Gastrocnemius medialis (tissue), 4 donors: Measurements from ENCODE around the gene SPTAN1. TPM values are rescaled to one million over a fixed set of nuclear protein-coding genes. Genes with fewer than 3 reads are reported as not detected.

Source experiments
- ATAC-seq, 2 donors: fragments of 150-250 bp; one replicate each; pipeline ENCODE4 v1.9.1; 2016
- DNase-seq, 2 donors: peaks; one replicate each; pipeline ENCODE4 v3.0.0-alpha.2; 2019
- H3K27ac ChIP-seq, 4 donors: fragments of 200-600 bp; sonication (generic); 1 replicate in 1 of 4; 2 replicates in 3 of 4; pipeline ENCODE4 v1.5.1; 2016 to 2018; ENCODE audit warnings: mild to moderate bottlenecking in 2 of 4, moderate library complexity in 1 of 4
- H3K27me3 ChIP-seq, 3 donors: fragments of 200-600 bp; sonication (generic) in 2 of 3; 1 replicate in 1 of 3; 2 replicates in 2 of 3; pipeline versions ENCODE4 v1.5.1 to v1.6.0; 2016 to 2019; ENCODE audit warnings: mild to moderate bottlenecking in 1 of 3, moderate library complexity in 1 of 3
- H3K36me3 ChIP-seq, 2 donors: fragments of 200-600 bp; sonication (generic) in 1 of 2; one replicate each; pipeline ENCODE4 v1.5.1; 2017 to 2018
- H3K4me1 ChIP-seq, 2 donors: fragments of 200-600 bp; sonication (generic) in 1 of 2; one replicate each; pipeline ENCODE4 v1.5.1; 2016 to 2017; ENCODE audit warnings: mild to moderate bottlenecking in 2 of 2
- H3K4me3 ChIP-seq, 4 donors: fragments of 200-600 bp; sonication (generic) in 3 of 4; 1 replicate in 1 of 4; 2 replicates in 3 of 4; pipeline ENCODE4 v1.5.1; 2016 to 2019; ENCODE audit warnings: mild to moderate bottlenecking in 2 of 4
- H3K9me3 ChIP-seq, 3 donors: fragments of 200-600 bp; sonication (generic) in 2 of 3; 1 replicate in 1 of 3; 2 replicates in 2 of 3; pipeline ENCODE4 v1.5.1; 2016 to 2019
- CTCF ChIP-seq, 5 experiments: fragments of 450-650 bp in 3 of 5; fragments of 200-600 bp in 2 of 5; sonication (generic) in 2 of 5; IDR thresholded peaks in 4 of 5; conservative IDR thresholded peaks in 1 of 5; 1 replicate in 4 of 5; 2 replicates in 1 of 5; pipeline ENCODE4 v1.5.1; 2016 to 2019; ENCODE audit warnings: antibody characterized with exemption in 5 of 5, mild to moderate bottlenecking in 3 of 5, moderate library complexity in 3 of 5
- POLR2A ChIP-seq, 2 donors: fragments of 450-650 bp; IDR thresholded peaks; one replicate each; pipeline ENCODE4 v1.6.1; 2017; ENCODE audit warnings: antibody characterized with exemption in 2 of 2, mild to moderate bottlenecking in 2 of 2, moderate library complexity in 2 of 2
- in situ Hi-C, 4 donors: fragments of 200-750 bp; cut with MboI; loops; one replicate each; pipeline versions ENCODE4 v1.15.0 to v1.8.0; 2017; ENCODE audit warnings: low sequenced_read_pairs in 4 of 4
- intact Hi-C: fragments of 100-400 bp; cut with DNase I; formaldehyde crosslinking; loops from one replicate; pipeline ENCODE4 v1.15.1; 2023; ENCODE audit warnings: low total_unique reads
- total RNA-seq, 4 donors: library from RNA; depleted of rRNA; stranded (reverse); fragments of >200 nt; gene quantifications; one replicate each; pipeline versions ENCODE4 v1.1.0 to v1.2.3, GENCODE V29; 2016

Gene SPTAN1
- total RNA-seq, 4 donors from 2014 or later, result 30.2 to 41.5 (median 33.0) TPM

DNA sequence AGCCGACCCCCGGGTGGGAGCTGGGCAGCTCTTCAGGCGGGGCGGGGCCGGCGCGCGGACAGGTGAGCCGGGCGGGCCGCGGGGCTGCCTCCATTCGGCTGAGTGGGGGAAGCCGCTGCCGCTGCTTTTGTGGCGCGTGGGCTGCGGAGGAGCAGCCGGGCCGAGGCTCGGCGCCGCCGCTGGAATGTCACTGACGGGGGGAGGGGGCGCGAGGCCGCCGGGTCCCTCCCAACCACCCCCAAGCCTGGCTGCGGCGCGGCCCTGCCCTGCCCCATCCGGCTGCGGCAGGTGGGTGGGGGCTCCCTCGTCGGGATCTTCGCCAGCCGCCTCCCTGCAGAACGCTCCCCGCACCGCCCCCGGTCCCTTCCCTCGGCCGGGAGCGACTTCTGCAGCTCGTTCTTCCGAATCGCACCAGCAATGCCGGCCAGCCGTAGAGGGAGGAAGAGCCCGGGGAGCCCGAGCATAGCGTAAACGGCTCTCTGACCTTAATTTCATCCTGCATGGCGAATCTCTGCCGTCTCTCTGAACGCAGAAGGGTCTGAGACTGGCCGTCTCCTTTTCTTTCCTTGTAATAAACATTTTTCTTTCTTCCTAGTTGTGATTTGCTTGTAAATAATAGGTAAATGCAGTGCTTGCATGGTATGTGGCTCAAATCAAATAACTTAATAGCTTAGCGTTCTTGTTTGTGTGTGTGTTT, 505 bp downstream of the SPTAN1 start:
- no peaks in the 10 kb centered on the region for H3K27me3 ChIP-seq
- peak in 1 of 2 donors; percentile 15 for DNase-seq
- intact Hi-C loops, result loop anchor here (1.0 to 5.0 kb wide), 3 partner anchors 51 to 136 kb away; partner anchors contain the start of genes GLE1 and SET
- no peak for TF ChIP-seq CTCF (IDR thresholded peaks at IDR 0.05 in 4 of 5, conservative IDR thresholded peaks at IDR 0.05 in 1 of 5)
- peak in 1 of 2 donors; percentile 18 for TF ChIP-seq POLR2A (IDR thresholded peaks at IDR 0.05)
- peak; percentile 46 to 55 for ATAC-seq
- H3K9me3 ChIP-seq, result no peaks in the 10 kb centered on the region
- H3K4me1 ChIP-seq, result peaks cover 45 to 49% of the 10 kb centered on the region in 2 donors
- in situ Hi-C loops, result no loop called here
- peak overlapping the region; percentile 77 to 97 (median 92) for H3K27ac ChIP-seq
- H3K4me3 ChIP-seq, result peak overlapping the region; percentile 74 to 100 (median 91)
- no peaks in the 10 kb centered on the region for H3K36me3 ChIP-seq

GRCh38 chr9:128553728-128554127, 1.3 kb downstream of the SPTAN1 start:
- Histone ChIP-seq H3K27me3 (no peaks in the 10 kb centered on the region), H3K36me3 (no peaks in the 10 kb centered on the region), H3K4me3 (peak overlapping the region; percentile 74 to 100 (median 91)), H3K9me3 (no peaks in the 10 kb centered on the region), H3K27ac (peak overlapping the region; percentile 77 to 97 (median 92)), H3K4me1 (peaks cover 50 to 57% of the 10 kb centered on the region in 2 donors)
- intact Hi-C loops (loop anchor here (2.0 to 5.0 kb wide), 2 partner anchors 51 to 55 kb away; partner anchors contain the start of gene GLE1), in situ Hi-C loops (no loop called here)
- DNase-seq (no peak), ATAC-seq (no peak)
- no peak for TF ChIP-seq POLR2A (IDR thresholded peaks at IDR 0.05)
- no peak for TF ChIP-seq CTCF (IDR thresholded peaks at IDR 0.05 in 4 of 5, conservative IDR thresholded peaks at IDR 0.05 in 1 of 5)

DNA sequence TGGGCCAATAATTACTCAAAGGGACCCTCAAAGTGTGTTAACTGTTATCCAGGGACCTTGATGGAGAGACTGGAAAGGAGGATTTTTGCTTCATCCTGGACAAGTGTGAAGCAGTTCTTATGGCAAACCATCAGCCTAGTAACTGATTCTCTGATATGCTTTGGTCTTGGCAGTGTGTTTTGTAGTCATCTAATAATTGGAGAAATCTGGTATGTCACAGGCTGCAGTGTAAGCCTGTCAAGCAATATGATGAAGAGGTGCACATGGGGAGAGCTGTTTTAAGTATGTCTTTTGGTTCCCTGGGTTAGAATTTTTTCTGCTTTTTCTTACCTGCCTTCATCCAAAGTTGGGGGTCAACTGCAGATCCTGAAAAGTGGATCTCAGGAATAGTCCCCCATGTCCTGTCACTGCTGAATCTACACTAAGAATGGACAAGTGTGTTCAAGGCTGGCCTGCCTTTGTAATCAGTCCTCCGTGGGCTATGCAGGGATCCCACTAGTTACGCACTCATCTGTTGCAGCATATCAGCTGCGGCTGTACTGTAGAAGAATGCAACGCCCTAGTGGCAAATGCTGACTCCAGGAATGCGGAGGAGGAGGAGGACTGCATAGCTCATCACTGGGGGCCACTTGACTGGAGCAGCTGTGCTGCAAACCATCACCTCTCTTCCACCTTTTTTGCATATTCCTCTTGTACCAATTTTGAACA, 1.9 kb downstream of the SPTAN1 start:
- in situ Hi-C loops (no loop called here), intact Hi-C loops (loop anchor here (5.0 kb wide), 1 partner anchor 52 kb away; the partner anchor contains the start of gene GLE1)
- no peaks in the 10 kb centered on the region for H3K27me3 ChIP-seq
- H3K4me3 ChIP-seq, result peak overlapping the region; percentile 12 to 100 (median 84)
- DNase-seq (peak; percentile 4 to 34), ATAC-seq (no peak)
- no peaks in the 10 kb centered on the region for H3K9me3 ChIP-seq
- peaks cover 56 to 63% of the 10 kb centered on the region in 2 donors for H3K4me1 ChIP-seq
- no peaks in the 10 kb centered on the region for H3K36me3 ChIP-seq
- TF ChIP-seq CTCF (IDR thresholded peaks at IDR 0.05 in 4 of 5, conservative IDR thresholded peaks at IDR 0.05 in 1 of 5) (no peak), POLR2A (IDR thresholded peaks at IDR 0.05) (no peak)
- H3K27ac ChIP-seq, result peak overlapping the region; percentile 77 to 97 (median 92)

DNA sequence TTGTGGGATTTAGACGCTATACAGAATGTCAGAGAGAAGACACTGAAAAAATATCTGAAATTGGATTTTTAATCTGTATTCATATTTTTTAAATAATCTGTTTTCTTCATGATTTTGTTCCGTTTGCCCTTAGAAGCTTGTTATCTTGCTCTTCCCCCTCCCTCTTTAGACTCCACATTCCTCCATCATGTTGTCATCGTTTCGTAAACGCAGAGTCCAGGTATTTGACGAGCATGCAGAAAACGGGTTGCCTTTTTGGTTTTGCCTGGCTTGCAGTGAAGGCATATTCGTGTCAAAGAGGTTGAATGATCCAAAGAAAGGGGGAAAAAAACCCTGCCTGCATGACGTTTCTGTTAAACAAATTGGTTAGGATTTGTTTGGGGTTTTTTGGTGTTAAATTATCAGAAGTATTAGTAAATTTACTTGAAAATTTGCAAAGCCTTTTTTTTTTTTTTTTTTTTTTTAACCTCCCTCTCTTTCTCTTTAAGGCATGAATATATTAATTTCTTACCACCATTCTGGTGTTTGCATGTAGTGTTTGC, 2.9 kb downstream of the SPTAN1 start:
- Histone ChIP-seq H3K36me3 (no peaks in the 10 kb centered on the region), H3K9me3 (no peaks in the 10 kb centered on the region), H3K4me1 (peaks cover 56 to 60% of the 10 kb centered on the region in 2 donors), H3K27me3 (no peaks in the 10 kb centered on the region), H3K27ac (peak overlapping the region in 3 of 4 donors; percentile 77 to 97 (median 94)), H3K4me3 (peak overlapping the region in 1 of 4 donors; percentile 12)
- intact Hi-C loops (no loop called here), in situ Hi-C loops (no loop called here)
- no peak for DNase-seq
- TF ChIP-seq CTCF (IDR thresholded peaks at IDR 0.05 in 4 of 5, conservative IDR thresholded peaks at IDR 0.05 in 1 of 5) (no peak), POLR2A (IDR thresholded peaks at IDR 0.05) (no peak)
- ATAC-seq, result no peak
